CD14-positive monocyte (primary cell): Measurements from ENCODE around the gene GNAT1. TPM values are rescaled to one million over a fixed set of nuclear protein-coding genes. Genes with fewer than 3 reads are reported as not detected.

Experiments
- DNase-seq, 3 donors: peaks; one replicate each; pipeline ENCODE4 v3.0.0-alpha.2; 2011 to 2022
- H2AFZ ChIP-seq: 2 replicates; pipeline ENCODE4 v1.6.0; 2012; ENCODE audit warnings: mild to moderate bottlenecking, low read depth, low read length, inconsistent platforms; ENCODE audit not compliant: insufficient read depth, poor library complexity, severe bottlenecking
- H3K27ac ChIP-seq, 2 donors: 1 replicate in 1 of 2; 2 replicates in 1 of 2; pipeline ENCODE4 v1.5.1; 2012 to 2013; ENCODE audit warnings: low read length in 2 of 2, control low read depth in 1 of 2, inconsistent platforms in 1 of 2, low read depth in 1 of 2, mild to moderate bottlenecking in 1 of 2
- H3K27me3 ChIP-seq, 2 donors: one replicate each; pipeline versions ENCODE4 v1.6.0 to v1.6.1; 2011 to 2013; ENCODE audit warnings: low read length in 2 of 2; ENCODE audit not compliant: control insufficient read depth in 2 of 2, insufficient read depth in 2 of 2
- H3K36me3 ChIP-seq, 2 donors: replicated peaks in 1 of 2; 1 replicate in 1 of 2; 2 replicates in 1 of 2; pipeline versions ENCODE4 v1.5.1 to v1.6.1; 2012 to 2013; ENCODE audit warnings: low read length in 2 of 2, control low read depth in 1 of 2, inconsistent platforms in 1 of 2, mild to moderate bottlenecking in 1 of 2; ENCODE audit not compliant: insufficient read depth in 2 of 2, control insufficient read depth in 1 of 2
- H3K4me1 ChIP-seq, 2 donors: 1 replicate in 1 of 2; 2 replicates in 1 of 2; pipeline versions ENCODE4 v1.5.1 to v1.6.1; 2012 to 2013; ENCODE audit warnings: low read length in 2 of 2, control low read depth in 1 of 2, inconsistent platforms in 1 of 2, mild to moderate bottlenecking in 1 of 2, moderate library complexity in 1 of 2; ENCODE audit not compliant: insufficient read depth in 2 of 2, control insufficient read depth in 1 of 2
- H3K4me2 ChIP-seq: replicated peaks from 2 replicates; pipeline ENCODE3; 2012; ENCODE audit warnings: low read length, moderate library complexity, mild to moderate bottlenecking; ENCODE audit not compliant: poor library complexity, severe bottlenecking; ENCODE audit errors: extremely low read depth
- H3K4me3 ChIP-seq, 3 experiments: fragments of 200-600 bp in 1 of 3; sonication (generic) in 1 of 3; replicated peaks in 1 of 3; 1 replicate in 2 of 3; 2 replicates in 1 of 3; pipeline ENCODE4 v1.5.1; 2011 to 2013; ENCODE audit warnings: low read length in 3 of 3, mild to moderate bottlenecking in 3 of 3, control low read depth in 2 of 3, low read depth in 2 of 3, inconsistent platforms in 1 of 3, moderate library complexity in 1 of 3
- H3K79me2 ChIP-seq: 2 replicates; pipeline ENCODE4 v1.6.0; 2012; ENCODE audit warnings: mild to moderate bottlenecking, control low read depth, inconsistent platforms, low read length, moderate library complexity; ENCODE audit not compliant: insufficient read depth
- H3K9ac ChIP-seq: 2 replicates; pipeline ENCODE4 v1.6.0; 2017; ENCODE audit warnings: low read length, mild to moderate bottlenecking; ENCODE audit not compliant: insufficient read depth, poor library complexity, severe bottlenecking
- H3K9me3 ChIP-seq, 2 donors: replicated peaks in 1 of 2; 1 replicate in 1 of 2; 2 replicates in 1 of 2; pipeline versions ENCODE4 v1.5.1 to v1.6.1; 2012 to 2013; ENCODE audit warnings: low read length in 2 of 2, control low read depth in 1 of 2; ENCODE audit not compliant: control insufficient read depth in 1 of 2, insufficient read depth in 1 of 2
- H4K20me1 ChIP-seq: 2 replicates; pipeline ENCODE4 v1.6.0; 2012; ENCODE audit warnings: mild to moderate bottlenecking, low read length, control low read depth, moderate library complexity; ENCODE audit not compliant: insufficient read depth
- H3K27ac Mint-ChIP-seq, 7 donors: one replicate each; pipeline ENCODE4 v1.8.0; 2020; ENCODE audit warnings: mild to moderate bottlenecking in 7 of 7, mixed read lengths in 7 of 7, moderate library complexity in 6 of 7, inconsistent platforms in 2 of 7
- H3K27me3 Mint-ChIP-seq, 3 donors: one replicate each; pipeline ENCODE4 v1.8.0; 2021 to 2022; ENCODE audit warnings: low read depth in 3 of 3, mild to moderate bottlenecking in 3 of 3, mixed read lengths in 3 of 3, moderate library complexity in 3 of 3, inconsistent platforms in 1 of 3
- H3K36me3 Mint-ChIP-seq, 2 donors: one replicate each; pipeline ENCODE4 v1.8.0; 2020; ENCODE audit warnings: mixed read lengths in 2 of 2, inconsistent platforms in 1 of 2, mild to moderate bottlenecking in 1 of 2
- H3K4me1 Mint-ChIP-seq: one replicate; pipeline ENCODE4 v1.8.0; 2020; ENCODE audit warnings: mild to moderate bottlenecking, mixed read lengths
- H3K4me3 Mint-ChIP-seq, 2 donors: one replicate each; pipeline ENCODE4 v1.8.0; 2020; ENCODE audit warnings: mild to moderate bottlenecking in 2 of 2, mixed read lengths in 2 of 2, moderate library complexity in 1 of 2
- H3K9me3 Mint-ChIP-seq, 7 donors: one replicate each; pipeline ENCODE4 v1.8.0; 2020 to 2022; ENCODE audit warnings: mixed read lengths in 7 of 7, mild to moderate bottlenecking in 6 of 7, moderate library complexity in 6 of 7, inconsistent platforms in 2 of 7
- CTCF ChIP-seq: fragments of 200-600 bp; IDR thresholded peaks from one replicate; pipeline ENCODE4 v1.8.0; 2022; ENCODE audit warnings: antibody characterized with exemption, mild to moderate bottlenecking
- WGBS: methylation state at CpG from one replicate; pipeline ENCODE4 v1.1.5; 2013; ENCODE audit warnings: missing lambda C conversion rate; ENCODE audit not compliant: insufficient coverage; 5-methylcytosine and 5-hydroxymethylcytosine counted together
- intact Hi-C, 2 donors: fragments of 100-400 bp; cut with micrococcal nuclease; formaldehyde crosslinking; loops; one replicate each; pipeline versions ENCODE4 v1.15.0 to v1.15.1; 2023
- polyA plus RNA-seq, 3 donors: library from polyadenylated mRNA; depleted of rRNA in 1 of 3; unstranded in 2 of 3; stranded (reverse) in 1 of 3; fragments of 300-500 nt in 2 of 3; fragments of >200 nt in 1 of 3; fragmentation: Illumina TruSeq in 2 of 3; gene quantifications; 1 replicate in 2 of 3; 2 replicates in 1 of 3; pipeline ENCODE4 v1.2.3, GENCODE V29; 2012 to 2021

GNAT1 gene
- polyA plus RNA-seq, 3 donors = not detected

DNA sequence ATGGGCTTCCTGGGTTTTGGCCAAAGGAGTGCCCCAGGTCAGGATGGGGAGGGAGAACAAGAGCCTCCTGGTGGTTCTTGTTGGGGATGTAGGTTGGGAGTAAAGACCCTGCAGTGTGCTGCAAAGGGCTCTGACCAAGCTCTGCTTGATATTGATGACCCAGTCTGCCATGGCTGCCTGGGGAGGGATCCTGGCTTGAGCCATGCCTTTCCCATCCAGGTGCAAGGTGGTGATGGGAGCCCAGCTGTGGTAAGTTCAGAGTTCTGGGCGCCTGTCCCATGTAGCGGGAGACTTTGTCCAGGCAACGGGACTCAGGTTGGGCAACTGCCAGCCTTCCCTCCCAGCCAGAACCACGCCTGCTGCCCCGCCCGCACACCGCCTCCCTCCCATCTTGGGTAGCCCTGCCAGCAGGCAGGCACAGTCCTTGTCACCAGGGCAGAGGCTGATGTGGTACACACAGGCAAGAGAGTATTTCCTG is 47.2 kb downstream of the GNAT1 start:
- peak overlapping the region; percentile 99 to 100 for H3K4me3 Mint-ChIP-seq
- Histone ChIP-seq H2AFZ (no peak overlapping the region), H3K27ac (peak overlapping the region; percentile 98 to 100), H3K27me3 (no peaks in the 10 kb centered on the region), H3K79me2 (peaks cover 93% of the 10 kb centered on the region), H3K9me3 (no peaks in the 10 kb centered on the region), H3K4me1 (peaks cover 74 to 76% of the 10 kb centered on the region in 2 donors), H3K36me3 (peaks cover 18 to 22% of the 10 kb centered on the region in 2 donors), H4K20me1 (peaks cover 68% of the 10 kb centered on the region), H3K4me3 (peak overlapping the region; percentile 61 to 100 (median 97)), H3K4me2 (peak overlapping the region; percentile 96), H3K9ac (peak overlapping the region; percentile 89)
- DNase-seq = peak; percentile 47 to 52 (median 51)
- H3K9me3 Mint-ChIP-seq = peaks cover 0 to 2% (median 0%) of the 10 kb centered on the region in 7 donors
- 7% methylated on average over 3 of the region's 7 CpGs for WGBS
- peaks cover 24 to 51% of the 10 kb centered on the region in 2 donors for H3K36me3 Mint-ChIP-seq
- peaks cover 71% of the 10 kb centered on the region for H3K4me1 Mint-ChIP-seq
- H3K27me3 Mint-ChIP-seq = peaks cover 0 to 1% (median 0%) of the 10 kb centered on the region in 3 donors
- TF ChIP-seq CTCF = no peak
- H3K27ac Mint-ChIP-seq = peak overlapping the region; percentile 93 to 98 (median 95)
- intact Hi-C loops = no loop called here

GRCh38 chr3:50239649-50240048 is 48.2 kb downstream of the GNAT1 start:
- intact Hi-C loops = no loop called here
- H3K9ac ChIP-seq = peak overlapping the region; percentile 89
- peak overlapping the region; percentile 98 to 100 for H3K27ac ChIP-seq
- no peak overlapping the region for H2AFZ ChIP-seq
- DNase-seq = no peak
- H3K4me3 Mint-ChIP-seq = peak overlapping the region; percentile 99 to 100
- peak overlapping the region in 1 of 3 experiments; percentile 100 for H3K4me3 ChIP-seq
- peak overlapping the region; percentile 56 to 98 (median 95) for H3K27ac Mint-ChIP-seq
- peaks cover 0 to 1% (median 0%) of the 10 kb centered on the region in 3 donors for H3K27me3 Mint-ChIP-seq
- H3K36me3 Mint-ChIP-seq = peaks cover 29 to 62% of the 10 kb centered on the region in 2 donors
- peak overlapping the region; percentile 96 for H3K4me2 ChIP-seq
- peaks cover 70% of the 10 kb centered on the region for H3K4me1 Mint-ChIP-seq
- no peak for TF ChIP-seq CTCF
- 83% methylated on average over 4 of the region's 4 CpGs for WGBS
- H3K9me3 ChIP-seq = no peaks in the 10 kb centered on the region
- H3K4me1 ChIP-seq = peaks cover 74 to 76% of the 10 kb centered on the region in 2 donors
- H3K27me3 ChIP-seq = no peaks in the 10 kb centered on the region
- H4K20me1 ChIP-seq = peaks cover 77% of the 10 kb centered on the region
- peaks cover 93% of the 10 kb centered on the region for H3K79me2 ChIP-seq
- H3K36me3 ChIP-seq = peaks cover 21 to 22% of the 10 kb centered on the region in 2 donors
- peaks cover 0 to 2% (median 0%) of the 10 kb centered on the region in 7 donors for H3K9me3 Mint-ChIP-seq
